SK-N-SH (cell line): Measurements from ENCODE around the gene POU2AF2. TPM values are rescaled to one million over a fixed set of nuclear protein-coding genes. Genes with fewer than 3 reads are reported as not detected.

Experiments used
- CTCF ChIA-PET: fragments of 300-600, 350-600 bp; formaldehyde crosslinking; extraction: SDS; loops from one replicate; lab custom pipeline; 2021; lab: Yijun Ruan, JAX
- POLR2A ChIA-PET: fragments of 350-600 bp; sonication (Branson Sonifier 250); formaldehyde crosslinking; extraction: SDS; loops from one replicate; lab custom pipeline; 2020; ENCODE audit warnings: antibody characterized with exemption, inconsistent platforms; lab: Yijun Ruan, JAX
- DNase-seq: peaks from one replicate; pipeline ENCODE4 v3.0.0; 2012
- H2AFZ ChIP-seq: fragments of 200-600 bp; sonication (generic); 2 replicates; pipeline ENCODE4 v1.8.1; 2016; ENCODE audit warnings: antibody characterized with exemption, mild to moderate bottlenecking, low read depth
- H3F3A ChIP-seq: fragments of 200-600 bp; sonication (generic); replicated peaks from 2 replicates; pipeline ENCODE3; 2016; ENCODE audit warnings: antibody characterized with exemption, mild to moderate bottlenecking; ENCODE audit not compliant: insufficient read depth
- H3K27ac ChIP-seq, 2 experiments: fragments of 200-500 bp in 1 of 2; fragments of 200-600 bp in 1 of 2; sonication (Bioruptor generic) in 1 of 2; sonication (generic), shearing (Covaris generic) in 1 of 2; 2 replicates each; pipeline versions ENCODE4 v1.5.1 to v1.6.1; 2014 to 2016; ENCODE audit warnings: low read depth in 2 of 2, inconsistent platforms in 1 of 2, low read length in 1 of 2, mild to moderate bottlenecking in 1 of 2, mixed read lengths in 1 of 2
- H3K27me3 ChIP-seq: fragments of 200-600 bp; sonication (generic), shearing (Covaris generic); 2 replicates; pipeline ENCODE4 v1.6.1; 2016; ENCODE audit warnings: mixed run types; ENCODE audit not compliant: insufficient read depth
- H3K36me3 ChIP-seq, 2 experiments: fragments of 200-500 bp in 1 of 2; fragments of 200-600 bp in 1 of 2; sonication (Bioruptor generic) in 1 of 2; sonication (generic) in 1 of 2; replicated peaks in 1 of 2; 2 replicates each; pipeline versions ENCODE3 to v1.5.1; 2014 to 2016; ENCODE audit warnings: low read length in 1 of 2, mild to moderate bottlenecking in 1 of 2; ENCODE audit not compliant: insufficient read depth in 2 of 2, control insufficient read depth in 1 of 2
- H3K4me1 ChIP-seq, 2 experiments: fragments of 200-500 bp in 1 of 2; fragments of 200-600 bp in 1 of 2; sonication (Bioruptor generic) in 1 of 2; sonication (generic), shearing (Covaris generic) in 1 of 2; 2 replicates each; pipeline versions ENCODE4 v1.5.1 to v1.6.1; 2014 to 2016; ENCODE audit warnings: low read depth in 1 of 2, low read length in 1 of 2, mixed run types in 1 of 2; ENCODE audit not compliant: insufficient read depth in 2 of 2, control insufficient read depth in 1 of 2
- H3K4me2 ChIP-seq: fragments of 200-600 bp; sonication (generic), shearing (Covaris generic); 2 replicates; pipeline ENCODE4 v1.6.1; 2017; ENCODE audit warnings: mixed run types
- H3K4me3 ChIP-seq, 2 experiments: fragments of 200-500 bp in 1 of 2; fragments of 200-600 bp in 1 of 2; sonication (Bioruptor generic) in 1 of 2; sonication (generic), shearing (Covaris generic) in 1 of 2; 2 replicates each; pipeline versions ENCODE4 v1.5.1 to v1.8.1; 2014 to 2016; ENCODE audit warnings: low read depth in 2 of 2, inconsistent platforms in 1 of 2, low read length in 1 of 2, mild to moderate bottlenecking in 1 of 2, mixed read lengths in 1 of 2, moderate library complexity in 1 of 2
- H3K79me2 ChIP-seq: fragments of 200-600 bp; sonication (generic); 2 replicates; pipeline ENCODE4 v1.8.1; 2017; ENCODE audit warnings: mild to moderate bottlenecking; ENCODE audit not compliant: insufficient read depth
- H3K9ac ChIP-seq: fragments of 200-600 bp; sonication (generic); 2 replicates; pipeline ENCODE4 v1.6.1; 2017; ENCODE audit warnings: mixed run types
- H3K9me2 ChIP-seq: fragments of 200-600 bp; sonication (generic); 2 replicates; pipeline ENCODE4 v1.6.1; 2017; ENCODE audit warnings: mixed run types
- H3K9me3 ChIP-seq: fragments of 200-600 bp; sonication (generic); 2 replicates; pipeline ENCODE4 v1.6.1; 2017; ENCODE audit warnings: mixed run types, mild to moderate bottlenecking, moderate library complexity
- H4K20me1 ChIP-seq: fragments of 200-600 bp; sonication (generic); 2 replicates; pipeline ENCODE4 v1.6.1; 2017; ENCODE audit warnings: mild to moderate bottlenecking, mixed run types; ENCODE audit not compliant: insufficient read depth
- CHD2 ChIP-seq: fragments of 150-350 bp; IDR thresholded peaks from 2 replicates; pipeline ENCODE4 v1.6.1; 2018; ENCODE audit warnings: low read length; ENCODE audit not compliant: partially characterized antibody
- ELF1 ChIP-seq: IDR thresholded peaks from 2 replicates; pipeline ENCODE4 v1.4.0; 2012
- FOSL2 ChIP-seq: IDR thresholded peaks from 2 replicates; pipeline ENCODE4 v1.4.0; 2012; ENCODE audit warnings: low read depth, mild to moderate bottlenecking, moderate library complexity, borderline replicate concordance
- GATA2 ChIP-seq: sonication (generic); formaldehyde crosslinking; IDR thresholded peaks from 2 replicates; pipeline ENCODE4 v1.5.0; 2020; ENCODE audit warnings: mild to moderate bottlenecking, missing genetic modification reagents
- JUND ChIP-seq: IDR thresholded peaks from 2 replicates; pipeline ENCODE4 v1.4.0; 2012
- MEF2A ChIP-seq: IDR thresholded peaks from 2 replicates; pipeline ENCODE4 v1.4.0; 2012; ENCODE audit warnings: low read depth, borderline replicate concordance
- MXI1 ChIP-seq: IDR thresholded peaks from 2 replicates; pipeline ENCODE4 v1.6.1; 2012; ENCODE audit warnings: mild to moderate bottlenecking, low read depth, low read length, improper control_type of control experiment
- NFIC ChIP-seq: IDR thresholded peaks from 2 replicates; pipeline ENCODE4 v1.4.0; 2012; ENCODE audit warnings: borderline replicate concordance
- RAD21 ChIP-seq: IDR thresholded peaks from 2 replicates; pipeline ENCODE4 v1.6.1; 2012; ENCODE audit warnings: mild to moderate bottlenecking, low read length
- RCOR1 ChIP-seq: fragments of 150-350 bp; IDR thresholded peaks from 2 replicates; pipeline ENCODE4 v1.6.1; 2017; ENCODE audit warnings: antibody characterized with exemption, low read length
- RFX5 ChIP-seq: IDR thresholded peaks from 2 replicates; pipeline ENCODE4 v1.6.1; 2012; ENCODE audit warnings: mild to moderate bottlenecking, improper control_type of control experiment, low read length
- TCF12 ChIP-seq: IDR thresholded peaks from 2 replicates; pipeline ENCODE4 v1.4.0; 2012
- TEAD4 ChIP-seq: IDR thresholded peaks from 2 replicates; pipeline ENCODE4 v1.4.0; 2012; ENCODE audit warnings: mild to moderate bottlenecking, borderline replicate concordance; ENCODE audit not compliant: insufficient read depth
- WGBS: methylation state at CpG from one replicate; pipeline ENCODE4 v1.1.6; 2017; ENCODE audit warnings: low lambda C conversion rate; 5-methylcytosine and 5-hydroxymethylcytosine counted together
- polyA plus RNA-seq, 3 experiments: library from polyadenylated mRNA; depleted of rRNA; stranded (reverse); fragments of >200 nt; gene quantifications; 2 replicates each; pipeline ENCODE4 v1.2.3, GENCODE V29; 2012
- TF ChIP-seq, protein P1 (sequence below): fragments of 150-350 bp; IDR thresholded peaks from 2 replicates; pipeline ENCODE4 v1.6.1; 2016; ENCODE audit warnings: mild to moderate bottlenecking, low read depth, low read length
- TF ChIP-seq, protein P2 (sequence below): IDR thresholded peaks from 2 replicates; pipeline ENCODE4 v1.4.0; 2012; ENCODE audit warnings: low read depth, borderline replicate concordance
- TF ChIP-seq, protein P3 (sequence below): IDR thresholded peaks from 2 replicates; pipeline ENCODE4 v1.6.1; 2012; ENCODE audit warnings: mild to moderate bottlenecking, low read depth, low read length, moderate library complexity
- TF ChIP-seq, protein P4 (sequence below): IDR thresholded peaks from 2 replicates; pipeline ENCODE4 v1.4.0; 2012; ENCODE audit warnings: low read depth
- TF ChIP-seq, protein P5 (sequence below): fragments of 200-600 bp; sonication (generic); IDR thresholded peaks from 2 replicates; pipeline ENCODE4 v1.6.1; 2017; ENCODE audit warnings: antibody characterized with exemption, mild to moderate bottlenecking, moderate library complexity

Gene POU2AF2
- polyA plus RNA-seq, 1 of the 3 experiments (the other 2 are of a cell fraction) = 0.15 TPM

DNA sequence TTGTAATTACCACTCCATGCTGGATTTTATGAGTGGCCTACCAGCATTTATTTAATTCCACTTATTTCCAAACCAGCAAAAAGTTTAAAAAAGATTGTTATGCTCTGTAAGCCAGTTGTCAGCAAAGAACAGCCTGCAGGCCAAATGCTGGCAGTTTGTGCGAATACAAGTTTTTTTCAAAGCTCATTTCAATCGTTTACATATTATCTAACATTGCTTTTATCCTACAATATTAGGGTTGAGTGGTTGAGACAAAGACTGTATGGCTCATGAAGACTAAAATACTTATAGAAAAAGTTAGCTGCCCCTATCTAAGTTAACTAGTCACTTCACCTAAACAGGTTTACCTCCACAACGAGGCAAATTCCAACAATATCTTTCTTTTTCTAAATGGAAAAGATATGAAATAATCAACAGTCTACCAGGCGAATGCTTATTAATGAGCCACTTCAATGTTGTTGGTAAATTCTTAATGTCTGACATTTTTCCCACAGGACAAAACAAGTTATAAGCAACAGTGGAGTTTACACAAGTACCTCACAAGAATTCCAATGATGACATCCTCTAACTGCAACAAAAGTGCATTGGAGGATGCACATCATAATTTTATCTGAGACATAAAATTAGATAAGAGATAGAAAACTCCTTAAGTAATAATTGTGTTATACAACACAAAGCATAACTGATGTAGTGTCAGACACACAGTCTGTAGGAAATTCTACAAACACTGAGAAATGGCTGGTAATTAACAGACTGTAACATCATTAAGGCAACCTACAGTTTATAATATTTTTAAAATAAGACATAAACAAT, 35.8 kb upstream of the POU2AF2 start:
- no peaks in the 10 kb centered on the region for H3K36me3 ChIP-seq
- CTCF ChIA-PET = interaction anchor here (1.0 kb wide), 1 partner anchor 747 kb away, joined by 5 read pairs; no protein-coding TSS in a partner anchor
- no peak overlapping the region for H2AFZ ChIP-seq
- no peak overlapping the region for H3K27ac ChIP-seq
- 59% methylated on average over 4 of the region's 4 CpGs for WGBS
- H4K20me1 ChIP-seq = no peaks in the 10 kb centered on the region
- no peak overlapping the region for H3K9ac ChIP-seq
- H3K9me2 ChIP-seq = no peaks in the 10 kb centered on the region
- POLR2A ChIA-PET = no interaction called here
- H3K4me1 ChIP-seq = peaks cover 0 to 13% of the 10 kb centered on the region in 2 experiments; a peak in 1 of 4 replicates
- H3K9me3 ChIP-seq = no peaks in the 10 kb centered on the region
- no peaks in the 10 kb centered on the region for H3F3A ChIP-seq
- no peak for DNase-seq
- H3K27me3 ChIP-seq = no peaks in the 10 kb centered on the region
- no peak overlapping the region for H3K4me2 ChIP-seq
- no peaks in the 10 kb centered on the region for H3K79me2 ChIP-seq
- no peak overlapping the region for H3K4me3 ChIP-seq
- TF ChIP-seq RCOR1 (no peak), NFIC (no peak), MEF2A (no peak), GATA2 (CRISPR knock-in tag) (no peak), JUND (no peak)
- TF ChIP-seq, protein P1, sequence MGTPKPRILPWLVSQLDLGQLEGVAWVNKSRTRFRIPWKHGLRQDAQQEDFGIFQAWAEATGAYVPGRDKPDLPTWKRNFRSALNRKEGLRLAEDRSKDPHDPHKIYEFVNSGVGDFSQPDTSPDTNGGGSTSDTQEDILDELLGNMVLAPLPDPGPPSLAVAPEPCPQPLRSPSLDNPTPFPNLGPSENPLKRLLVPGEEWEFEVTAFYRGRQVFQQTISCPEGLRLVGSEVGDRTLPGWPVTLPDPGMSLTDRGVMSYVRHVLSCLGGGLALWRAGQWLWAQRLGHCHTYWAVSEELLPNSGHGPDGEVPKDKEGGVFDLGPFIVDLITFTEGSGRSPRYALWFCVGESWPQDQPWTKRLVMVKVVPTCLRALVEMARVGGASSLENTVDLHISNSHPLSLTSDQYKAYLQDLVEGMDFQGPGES = no peak
- TF ChIP-seq, protein P2, sequence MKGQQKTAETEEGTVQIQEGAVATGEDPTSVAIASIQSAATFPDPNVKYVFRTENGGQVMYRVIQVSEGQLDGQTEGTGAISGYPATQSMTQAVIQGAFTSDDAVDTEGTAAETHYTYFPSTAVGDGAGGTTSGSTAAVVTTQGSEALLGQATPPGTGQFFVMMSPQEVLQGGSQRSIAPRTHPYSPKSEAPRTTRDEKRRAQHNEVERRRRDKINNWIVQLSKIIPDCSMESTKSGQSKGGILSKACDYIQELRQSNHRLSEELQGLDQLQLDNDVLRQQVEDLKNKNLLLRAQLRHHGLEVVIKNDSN = no peak
- TF ChIP-seq, protein P3, sequence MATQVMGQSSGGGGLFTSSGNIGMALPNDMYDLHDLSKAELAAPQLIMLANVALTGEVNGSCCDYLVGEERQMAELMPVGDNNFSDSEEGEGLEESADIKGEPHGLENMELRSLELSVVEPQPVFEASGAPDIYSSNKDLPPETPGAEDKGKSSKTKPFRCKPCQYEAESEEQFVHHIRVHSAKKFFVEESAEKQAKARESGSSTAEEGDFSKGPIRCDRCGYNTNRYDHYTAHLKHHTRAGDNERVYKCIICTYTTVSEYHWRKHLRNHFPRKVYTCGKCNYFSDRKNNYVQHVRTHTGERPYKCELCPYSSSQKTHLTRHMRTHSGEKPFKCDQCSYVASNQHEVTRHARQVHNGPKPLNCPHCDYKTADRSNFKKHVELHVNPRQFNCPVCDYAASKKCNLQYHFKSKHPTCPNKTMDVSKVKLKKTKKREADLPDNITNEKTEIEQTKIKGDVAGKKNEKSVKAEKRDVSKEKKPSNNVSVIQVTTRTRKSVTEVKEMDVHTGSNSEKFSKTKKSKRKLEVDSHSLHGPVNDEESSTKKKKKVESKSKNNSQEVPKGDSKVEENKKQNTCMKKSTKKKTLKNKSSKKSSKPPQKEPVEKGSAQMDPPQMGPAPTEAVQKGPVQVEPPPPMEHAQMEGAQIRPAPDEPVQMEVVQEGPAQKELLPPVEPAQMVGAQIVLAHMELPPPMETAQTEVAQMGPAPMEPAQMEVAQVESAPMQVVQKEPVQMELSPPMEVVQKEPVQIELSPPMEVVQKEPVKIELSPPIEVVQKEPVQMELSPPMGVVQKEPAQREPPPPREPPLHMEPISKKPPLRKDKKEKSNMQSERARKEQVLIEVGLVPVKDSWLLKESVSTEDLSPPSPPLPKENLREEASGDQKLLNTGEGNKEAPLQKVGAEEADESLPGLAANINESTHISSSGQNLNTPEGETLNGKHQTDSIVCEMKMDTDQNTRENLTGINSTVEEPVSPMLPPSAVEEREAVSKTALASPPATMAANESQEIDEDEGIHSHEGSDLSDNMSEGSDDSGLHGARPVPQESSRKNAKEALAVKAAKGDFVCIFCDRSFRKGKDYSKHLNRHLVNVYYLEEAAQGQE = no peak

DNA sequence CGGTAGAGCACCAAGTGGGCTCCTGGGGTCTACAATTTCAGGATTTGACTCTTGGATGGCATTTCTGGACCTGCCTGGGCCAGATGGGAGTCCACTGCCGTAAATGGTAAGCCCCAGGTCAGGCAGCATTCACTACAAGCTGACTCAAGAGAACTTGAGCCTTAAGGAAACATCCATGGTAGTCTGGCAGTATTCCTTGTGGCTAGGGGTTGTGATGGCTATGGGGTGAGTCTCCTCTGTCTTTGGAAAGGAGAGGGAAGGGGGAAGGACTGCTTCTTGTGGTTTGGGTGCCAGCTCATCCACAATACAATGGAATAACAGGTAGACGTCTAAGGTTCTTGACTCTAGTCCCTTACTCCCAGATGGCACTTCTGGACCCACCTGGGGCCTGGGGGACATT, 32.3 kb upstream of the POU2AF2 start:
- Histone ChIP-seq H3K27me3 (no peaks in the 10 kb centered on the region), H2AFZ (no peak overlapping the region), H3K9me3 (no peaks in the 10 kb centered on the region), H3K79me2 (no peaks in the 10 kb centered on the region), H3K36me3 (no peaks in the 10 kb centered on the region), H3K27ac (no peak overlapping the region), H3K9me2 (no peaks in the 10 kb centered on the region), H3F3A (no peaks in the 10 kb centered on the region), H4K20me1 (no peaks in the 10 kb centered on the region), H3K4me1 (no peaks in the 10 kb centered on the region), H3K9ac (no peak overlapping the region), H3K4me2 (no peak overlapping the region), H3K4me3 (no peak overlapping the region)
- CTCF ChIA-PET = interaction anchor here (1.0 kb wide), 1 partner anchor 17 kb away, joined by 3 read pairs; no protein-coding TSS in a partner anchor
- 68% methylated on average over 3 of the region's 3 CpGs for WGBS
- DNase-seq = no peak
- TF ChIP-seq FOSL2 = no peak
- TF ChIP-seq MXI1 = no peak
- TF ChIP-seq TEAD4 = no peak
- TF ChIP-seq ELF1 = no peak
- TF ChIP-seq RAD21 = no peak
- TF ChIP-seq CHD2 = no peak
- TF ChIP-seq, protein P4, sequence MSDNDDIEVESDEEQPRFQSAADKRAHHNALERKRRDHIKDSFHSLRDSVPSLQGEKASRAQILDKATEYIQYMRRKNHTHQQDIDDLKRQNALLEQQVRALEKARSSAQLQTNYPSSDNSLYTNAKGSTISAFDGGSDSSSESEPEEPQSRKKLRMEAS = no peak
- no peak for TF ChIP-seq TCF12
- no peak for TF ChIP-seq RFX5
- TF ChIP-seq, protein P5, sequence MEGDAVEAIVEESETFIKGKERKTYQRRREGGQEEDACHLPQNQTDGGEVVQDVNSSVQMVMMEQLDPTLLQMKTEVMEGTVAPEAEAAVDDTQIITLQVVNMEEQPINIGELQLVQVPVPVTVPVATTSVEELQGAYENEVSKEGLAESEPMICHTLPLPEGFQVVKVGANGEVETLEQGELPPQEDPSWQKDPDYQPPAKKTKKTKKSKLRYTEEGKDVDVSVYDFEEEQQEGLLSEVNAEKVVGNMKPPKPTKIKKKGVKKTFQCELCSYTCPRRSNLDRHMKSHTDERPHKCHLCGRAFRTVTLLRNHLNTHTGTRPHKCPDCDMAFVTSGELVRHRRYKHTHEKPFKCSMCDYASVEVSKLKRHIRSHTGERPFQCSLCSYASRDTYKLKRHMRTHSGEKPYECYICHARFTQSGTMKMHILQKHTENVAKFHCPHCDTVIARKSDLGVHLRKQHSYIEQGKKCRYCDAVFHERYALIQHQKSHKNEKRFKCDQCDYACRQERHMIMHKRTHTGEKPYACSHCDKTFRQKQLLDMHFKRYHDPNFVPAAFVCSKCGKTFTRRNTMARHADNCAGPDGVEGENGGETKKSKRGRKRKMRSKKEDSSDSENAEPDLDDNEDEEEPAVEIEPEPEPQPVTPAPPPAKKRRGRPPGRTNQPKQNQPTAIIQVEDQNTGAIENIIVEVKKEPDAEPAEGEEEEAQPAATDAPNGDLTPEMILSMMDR = no peak
- TF ChIP-seq JUND = no peak
- POLR2A ChIA-PET = no interaction called here
